Measurements from ENCODE around the gene RBCK1.

The RBCK1 gene

GRCh38 chr20:481167-481566 lies 73.1 kb downstream of the RBCK1 start:
- no peak for TF ChIP-seq ZNF274 (IDR thresholded peaks at IDR 0.05; ENCODE audit: low read depth, low read length)
- no peak overlapping the region for H3K4me3 ChIP-seq (ENCODE audit: low read length)
